Prostate gland (tissue), 2 donors: ENCODE data around the gene FXYD5. TPM values are rescaled to one million over a fixed set of nuclear protein-coding genes. Genes with fewer than 3 reads are reported as not detected.
A peak's percentile ranks its signal among the peaks of the same experiment; 100 is the strongest.

ENCODE experiments used
- DNase-seq: peaks from one replicate; pipeline ENCODE4 v3.0.0-alpha.2; 2019; ENCODE audit warnings: low spot score
- H3K27ac ChIP-seq, 2 donors: fragments of 200-600 bp; sonication (generic); 2 replicates each; pipeline ENCODE4 v1.5.1; 2017 to 2019
- H3K27me3 ChIP-seq: fragments of 200-600 bp; sonication (generic); replicated peaks from 2 replicates; pipeline ENCODE4 v1.5.1; 2019; ENCODE audit not compliant: insufficient read depth
- H3K36me3 ChIP-seq, 2 donors: fragments of 200-600 bp; sonication (generic); 1 replicate in 1 of 2; 2 replicates in 1 of 2; pipeline versions ENCODE4 v1.5.1 to v1.8.1; 2017 to 2019
- H3K4me1 ChIP-seq: fragments of 200-600 bp; sonication (generic); replicated peaks from 2 replicates; pipeline ENCODE4 v1.5.1; 2019
- H3K4me3 ChIP-seq, 2 donors: fragments of 200-600 bp; sonication (generic); 2 replicates each; pipeline ENCODE4 v1.5.1; 2017 to 2019
- H3K9me3 ChIP-seq: fragments of 200-600 bp; sonication (generic); 2 replicates; pipeline ENCODE4 v1.5.1; 2017
- CTCF ChIP-seq, 4 experiments: fragments of 200-600 bp in 2 of 4; fragments of 450-650 bp in 2 of 4; sonication (generic) in 2 of 4; IDR thresholded peaks; 1 replicate in 3 of 4; 2 replicates in 1 of 4; pipeline ENCODE4 v1.5.1; 2016 to 2019; ENCODE audit warnings: antibody characterized with exemption in 4 of 4, mild to moderate bottlenecking in 2 of 4, moderate library complexity in 2 of 4
- POLR2A ChIP-seq: fragments of 450-650 bp; IDR thresholded peaks from one replicate; pipeline ENCODE4 v1.6.1; 2016; ENCODE audit warnings: antibody characterized with exemption, mild to moderate bottlenecking
- POLR2AphosphoS5 ChIP-seq: sonication (generic); formaldehyde crosslinking; IDR thresholded peaks from one replicate; pipeline ENCODE4 v1.6.1; 2017; ENCODE audit warnings: antibody characterized with exemption
- WGBS: methylation state at CpG from one replicate; pipeline ENCODE4 v1.1.5; 2018; 5-methylcytosine and 5-hydroxymethylcytosine counted together
- intact Hi-C: fragments of 100-400 bp; cut with DNase I; formaldehyde crosslinking; loops from one replicate; pipeline ENCODE4 v1.14.2; 2022
- total RNA-seq, 2 donors: library from RNA; depleted of rRNA; stranded (reverse); fragments of >200 nt; gene quantifications; one replicate each; pipeline ENCODE4 v1.1.0, GENCODE V29; 2016

FXYD5 gene
- total RNA-seq = 10 to 100 TPM; 18.8 to 43.2 TPM

- TF ChIP-seq CTCF (IDR thresholded peaks at IDR 0.05) (no peak), POLR2AphosphoS5 (no peak), POLR2A (no peak)
- 2% methylated on average over 49 of the region's 49 CpGs for WGBS
- no peaks in the 10 kb centered on the region for H3K36me3 ChIP-seq
- intact Hi-C loops = no loop called here
- H3K4me1 ChIP-seq = no peaks in the 10 kb centered on the region
- peak within 1 kb of the TSS in 1 of 2 donors; percentile 36 for H3K27ac ChIP-seq
- H3K27me3 ChIP-seq = peaks cover 12% of the 10 kb centered on the region
- no peak for DNase-seq
- H3K4me3 ChIP-seq = peak within 1 kb of the TSS; percentile 37 to 41
- no peaks in the 10 kb centered on the region for H3K9me3 ChIP-seq
These were observed at the start of gene FXYD5 for GRCh38 chr19:35154525-35155406. TSS of gene FXYD5 (plus strand) at chr19:35154735. CDS start at chr19:35155551, 816 bp downstream.

GRCh38 chr19:35105047-35105410 lies 49.5 kb upstream of the FXYD5 start:
- Histone ChIP-seq H3K36me3 (no peaks in the 10 kb centered on the region), H3K4me1 (no peaks in the 10 kb centered on the region), H3K27ac (no peak overlapping the region), H3K9me3 (no peaks in the 10 kb centered on the region), H3K27me3 (no peaks in the 10 kb centered on the region), H3K4me3 (no peak overlapping the region)
- no peak for TF ChIP-seq POLR2A
- no peak for TF ChIP-seq CTCF (IDR thresholded peaks at IDR 0.05)
- TF ChIP-seq POLR2AphosphoS5 = no peak
- no peak for DNase-seq
- WGBS = 97% methylated on average over 6 of the region's 6 CpGs
- intact Hi-C loops = no loop called here

GRCh38 chr19:35105411-35106290 lies 48.9 kb upstream of the FXYD5 start:
- Histone ChIP-seq H3K36me3 (no peaks in the 10 kb centered on the region), H3K27me3 (no peaks in the 10 kb centered on the region), H3K4me3 (no peak overlapping the region), H3K9me3 (no peaks in the 10 kb centered on the region), H3K4me1 (no peaks in the 10 kb centered on the region), H3K27ac (no peak overlapping the region)
- no peak for DNase-seq
- no peak for TF ChIP-seq CTCF (IDR thresholded peaks at IDR 0.05)
- no peak for TF ChIP-seq POLR2AphosphoS5
- no peak for TF ChIP-seq POLR2A
- WGBS = 85% methylated on average over 30 of the region's 30 CpGs
- intact Hi-C loops = no loop called here

GRCh38 chr19:35106291-35106583 lies 48.3 kb upstream of the FXYD5 start:
- DNase-seq = no peak
- TF ChIP-seq POLR2AphosphoS5 (no peak), CTCF (IDR thresholded peaks at IDR 0.05) (no peak), POLR2A (no peak)
- Histone ChIP-seq H3K27ac (no peak overlapping the region), H3K27me3 (no peaks in the 10 kb centered on the region), H3K4me1 (no peaks in the 10 kb centered on the region), H3K9me3 (no peaks in the 10 kb centered on the region), H3K4me3 (no peak overlapping the region), H3K36me3 (no peaks in the 10 kb centered on the region)
- WGBS = 87% methylated on average over 9 of the region's 9 CpGs
- intact Hi-C loops = no loop called here
